T-helper 1 cell (primary cell): ENCODE results near the gene TMEM107.

Experiments used
- DNase-seq, 5 donors: peaks; one replicate each; pipeline ENCODE4 v3.0.0-alpha.2; 2012 to 2020

TMEM107 gene

DNA sequence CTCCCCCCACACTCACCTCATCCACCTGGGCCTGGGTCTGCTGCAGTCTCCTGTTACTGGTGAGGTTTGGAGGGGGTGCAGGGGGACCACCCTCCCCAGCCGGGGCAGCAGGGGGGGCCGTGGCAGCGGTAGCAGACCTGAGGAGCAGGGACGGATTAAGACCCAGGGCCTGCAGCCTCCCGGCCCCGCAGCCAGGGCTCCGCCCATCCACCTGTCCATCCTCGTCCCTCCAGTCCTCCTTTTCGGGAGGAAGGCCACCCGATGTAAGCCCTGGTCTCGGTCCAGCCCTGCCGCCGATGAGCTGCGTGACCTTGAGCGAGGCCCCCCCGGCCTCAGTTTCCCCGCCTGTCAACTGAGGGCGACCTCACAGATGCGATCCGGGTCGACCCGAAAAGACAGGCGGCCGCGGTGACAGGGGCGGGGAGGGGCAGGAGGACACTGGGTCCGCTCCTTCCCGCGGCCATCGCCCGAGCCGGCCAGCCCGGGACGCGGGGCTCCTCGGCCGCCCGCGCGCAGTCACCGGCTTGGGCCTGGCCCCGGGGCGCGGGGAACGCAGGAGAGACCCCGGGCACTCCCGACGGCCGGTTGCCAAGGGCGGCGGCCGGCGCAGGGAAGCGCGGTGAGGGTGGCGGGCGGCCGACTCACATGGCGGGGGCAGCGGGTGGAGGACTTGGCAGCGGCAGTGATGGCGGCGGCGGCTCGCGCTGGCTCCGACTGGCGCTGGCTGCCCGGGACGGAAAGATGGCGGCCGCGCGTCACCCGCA lies 13.8 kb downstream of the TMEM107 start, which contains the start of gene VAMP2:
VAMP2 (minus strand) TSS at position 716 of the 764 bp plus-strand sequence; CDS start at position 647, 69 bp downstream.
- DNase-seq = peak; percentile 72 to 88 (median 78)

DNA sequence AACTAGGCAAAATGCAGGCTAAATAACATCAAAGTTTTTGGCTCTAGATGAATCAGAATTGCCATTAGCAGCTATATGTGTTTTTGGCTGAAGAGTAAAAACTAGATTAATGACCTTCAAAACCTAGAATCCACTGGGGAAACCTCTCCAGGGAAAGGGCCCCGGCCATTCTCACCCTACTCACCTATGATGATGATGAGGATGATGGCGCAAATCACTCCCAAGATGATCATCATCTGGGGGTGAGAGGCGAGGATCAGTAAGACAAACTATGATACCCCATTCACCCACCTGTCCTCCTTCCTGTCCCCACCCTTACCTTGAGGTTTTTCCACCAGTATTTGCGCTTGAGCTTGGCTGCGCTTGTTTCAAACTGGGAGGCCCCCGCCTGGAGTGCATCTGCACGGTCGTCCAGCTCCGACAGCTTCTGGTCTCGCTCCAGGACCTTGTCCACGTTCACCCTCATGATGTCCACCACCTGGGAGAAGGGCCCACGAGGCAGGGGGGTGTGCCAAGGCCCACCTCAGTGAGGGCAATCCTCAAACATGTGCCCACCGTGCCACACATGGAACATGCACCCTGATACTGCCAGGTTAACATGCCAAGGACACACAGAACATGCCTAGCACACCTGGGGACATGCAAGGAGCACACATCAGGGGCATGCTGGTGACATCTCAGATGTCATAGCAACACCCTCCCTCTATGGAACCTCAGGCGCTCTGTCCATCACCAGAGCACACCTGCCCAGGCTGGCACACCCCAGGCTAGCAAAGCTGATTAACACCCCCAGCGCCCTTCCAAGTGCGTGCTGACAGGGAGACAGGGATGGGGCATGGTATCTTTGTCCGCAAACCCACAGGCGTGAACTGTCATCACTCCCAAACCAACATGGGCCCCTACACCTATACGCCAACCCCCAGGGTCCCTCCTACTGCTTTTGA lies 14.6 kb downstream of the TMEM107 start:
- no peak for DNase-seq

- DNase-seq = no peak
These were observed 15.4 kb downstream of the TMEM107 start for GRCh38 chr17:8160741-8161221.

DNA sequence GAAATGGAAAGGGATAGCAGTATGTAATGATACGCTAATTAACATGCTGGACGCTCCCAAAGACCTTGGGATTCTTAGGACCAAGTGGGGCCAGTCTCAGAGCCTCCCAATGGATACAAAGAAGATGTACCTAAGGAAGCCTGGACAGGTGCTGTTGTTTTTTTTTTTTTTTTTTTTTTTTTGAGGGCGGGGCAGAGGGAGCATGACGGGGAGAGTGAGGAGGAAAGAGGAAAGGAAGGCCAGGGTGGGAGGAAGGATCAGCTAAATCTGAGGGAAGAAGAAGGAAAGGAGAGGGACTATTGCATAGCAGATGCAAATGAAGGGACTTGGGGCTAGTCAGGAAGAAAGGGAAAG lies 16.0 kb downstream of the TMEM107 start:
- DNase-seq = no peak

DNA sequence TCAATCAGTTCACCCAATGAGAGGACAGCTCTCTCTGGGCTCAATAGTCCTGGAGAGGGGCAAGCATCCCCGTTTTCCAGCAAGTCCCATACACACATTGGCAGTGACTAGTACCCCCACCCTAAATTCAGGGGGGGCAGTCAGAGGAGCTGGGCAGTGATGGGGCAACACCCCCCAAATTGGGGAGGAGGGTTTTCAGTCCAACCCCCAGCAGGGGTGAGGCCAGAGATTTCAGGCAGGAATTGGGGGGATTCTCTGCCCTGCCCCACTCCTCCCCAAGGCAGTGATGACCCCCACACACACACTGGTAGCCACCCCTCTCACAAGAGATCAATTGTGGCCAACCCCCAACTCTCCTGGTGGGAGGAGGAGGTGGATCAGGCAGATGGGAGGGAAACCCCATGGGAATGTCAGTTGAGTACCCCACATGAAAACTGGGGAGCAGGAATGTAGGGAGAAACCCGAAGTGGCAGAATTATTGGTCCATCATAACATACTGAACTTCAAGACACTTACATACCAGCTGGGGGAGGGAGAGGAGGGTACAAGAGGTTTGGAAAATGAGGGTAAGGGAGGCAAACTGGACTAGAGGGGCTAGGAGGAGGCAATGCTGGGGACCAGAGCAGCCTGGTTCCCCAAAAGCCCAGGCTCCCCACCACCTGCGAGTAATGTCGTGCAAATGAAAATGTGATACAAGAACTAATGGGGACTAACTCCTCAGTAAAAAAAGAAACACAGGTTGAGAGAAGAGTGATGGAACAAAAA lies 16.5 kb downstream of the TMEM107 start:
- DNase-seq = no peak

DNA sequence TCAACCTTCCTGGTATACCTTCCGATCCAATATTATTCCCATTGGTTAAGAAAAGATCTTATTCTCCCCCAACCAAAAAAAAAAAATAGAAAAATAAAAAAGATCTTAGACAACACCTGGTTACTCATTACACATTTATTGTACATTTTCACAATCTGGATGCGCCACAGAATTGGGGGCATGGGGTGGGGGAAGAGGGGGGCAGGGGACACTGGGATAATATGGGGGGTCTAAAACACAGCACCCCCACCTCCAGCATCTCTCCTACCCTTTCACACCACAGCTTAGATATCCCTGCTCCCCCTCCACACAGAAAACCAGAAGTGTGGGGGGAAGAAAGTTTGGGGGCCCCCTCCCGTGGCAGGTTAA lies 17.2 kb downstream of the TMEM107 start:
- DNase-seq = no peak

DNA sequence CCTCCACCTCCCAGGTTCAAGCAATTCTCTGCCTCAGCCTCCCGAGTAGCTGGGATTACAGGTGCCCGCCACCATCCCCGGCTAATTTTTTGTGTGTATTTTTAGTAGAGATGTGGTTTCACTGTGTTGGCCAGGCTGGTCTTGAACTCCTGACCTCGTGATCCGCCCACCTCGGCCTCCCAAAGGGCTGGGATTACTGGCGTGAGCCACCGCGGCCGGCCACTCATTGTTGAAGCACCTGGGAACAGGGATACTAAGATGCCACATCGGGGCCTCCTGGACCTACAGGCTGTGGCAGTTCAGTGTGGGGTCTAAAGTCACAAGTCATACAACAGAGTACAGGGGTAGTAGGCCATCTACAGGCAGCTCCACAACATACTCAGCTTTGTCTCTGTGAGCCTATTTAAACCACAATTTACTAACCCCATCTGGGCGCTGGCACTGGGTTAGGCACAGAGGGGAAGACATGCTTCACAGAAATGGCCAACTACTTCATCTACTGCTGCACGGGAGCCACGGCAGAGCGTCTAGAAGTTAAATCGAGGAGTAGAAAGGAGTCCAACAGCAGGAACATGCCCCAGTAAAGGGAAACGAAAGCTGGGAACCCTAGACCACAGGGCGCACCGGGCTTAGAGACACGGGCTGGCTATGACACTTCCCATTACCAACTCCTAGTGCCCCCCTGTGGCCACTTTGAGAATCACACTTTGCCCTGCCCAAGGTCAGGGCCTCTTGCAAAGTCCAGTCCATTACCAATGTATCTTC lies 17.7 kb downstream of the TMEM107 start:
- peak; percentile 71 to 83 (median 81) for DNase-seq

DNA sequence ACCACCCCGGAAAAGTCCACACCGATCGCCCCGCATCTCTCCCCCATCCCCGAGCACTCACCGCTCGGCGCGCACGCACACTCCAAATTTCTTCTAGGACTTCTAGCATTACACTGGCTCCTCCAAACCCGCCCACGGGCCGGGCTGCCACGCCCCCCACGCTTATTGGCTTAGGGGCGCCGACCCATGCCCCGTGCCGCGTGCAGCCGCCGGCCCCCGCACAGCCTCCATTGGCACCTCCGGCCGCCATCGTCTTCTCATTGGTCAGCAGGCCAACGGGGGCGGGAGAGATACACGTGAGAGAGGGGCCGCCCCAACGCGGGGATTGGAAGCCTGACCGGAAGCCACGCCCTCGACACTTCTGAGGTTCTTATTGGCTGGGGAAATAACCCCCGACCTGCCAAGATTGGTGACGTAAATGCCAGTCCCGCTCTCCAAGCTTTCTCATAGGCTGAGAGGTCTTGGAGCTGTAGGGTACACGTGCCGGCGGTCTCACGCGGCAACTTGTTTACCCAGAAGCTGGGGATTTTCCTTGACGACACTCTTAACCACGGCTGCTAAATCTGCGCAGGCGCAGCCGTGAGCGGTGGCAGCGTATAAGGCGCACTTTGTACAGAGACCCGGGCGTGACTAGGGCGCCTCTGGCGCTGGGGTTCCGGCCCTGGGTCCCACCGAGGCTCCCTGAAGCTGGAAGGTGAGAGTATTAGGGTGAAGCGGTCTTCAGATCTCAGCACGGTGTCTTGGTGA lies 19.8 kb downstream of the TMEM107 start:
- peak; percentile 100 for DNase-seq

DNA sequence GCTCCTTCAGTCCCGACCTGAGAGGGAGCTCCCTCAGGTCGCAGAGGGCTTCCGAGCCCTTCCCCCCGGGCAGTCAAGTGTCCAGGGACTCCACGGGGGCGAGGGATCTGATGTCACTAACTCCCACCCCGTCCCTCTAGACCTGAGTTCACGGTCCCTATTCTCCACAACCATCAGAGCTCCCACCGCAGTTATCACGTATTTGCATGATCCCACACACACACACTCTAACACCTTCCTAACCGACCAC lies 20.3 kb downstream of the TMEM107 start:
- no peak for DNase-seq

DNA sequence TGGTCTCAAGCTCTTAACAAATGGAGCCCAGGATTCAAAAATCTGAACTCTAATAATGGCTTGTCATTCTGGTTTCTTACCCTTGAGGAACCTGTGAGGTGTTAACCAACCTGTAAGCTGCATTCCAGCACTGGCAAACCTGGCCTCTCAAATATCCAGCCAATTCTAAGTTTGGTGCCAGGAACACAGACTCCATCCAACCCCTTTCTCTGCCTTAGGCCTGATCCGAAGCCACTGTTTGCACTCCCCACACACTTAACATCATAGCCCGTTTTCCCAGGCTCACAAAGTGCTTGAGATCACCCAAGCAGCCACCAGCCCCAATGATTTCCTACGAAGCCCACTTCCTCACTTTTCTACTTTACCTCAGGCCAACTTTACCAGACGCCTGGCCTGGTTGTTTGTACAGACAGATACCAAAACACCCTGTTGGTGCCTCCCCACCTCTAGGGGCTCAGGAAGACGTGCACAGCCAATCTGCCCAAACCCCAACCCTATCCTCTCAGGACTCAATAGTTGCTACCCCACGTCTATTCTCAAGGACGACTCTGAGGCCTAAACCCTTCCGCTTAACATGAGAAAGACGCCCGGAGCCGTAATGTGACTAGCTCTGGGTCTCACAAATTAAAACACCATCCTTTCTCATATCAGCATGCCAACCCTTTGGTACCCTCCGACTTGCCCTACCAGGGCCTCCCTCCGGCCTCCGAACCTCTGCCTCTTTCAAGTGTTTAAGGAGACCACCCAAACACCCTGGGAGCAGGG lies 20.8 kb downstream of the TMEM107 start:
- no peak for DNase-seq

DNA sequence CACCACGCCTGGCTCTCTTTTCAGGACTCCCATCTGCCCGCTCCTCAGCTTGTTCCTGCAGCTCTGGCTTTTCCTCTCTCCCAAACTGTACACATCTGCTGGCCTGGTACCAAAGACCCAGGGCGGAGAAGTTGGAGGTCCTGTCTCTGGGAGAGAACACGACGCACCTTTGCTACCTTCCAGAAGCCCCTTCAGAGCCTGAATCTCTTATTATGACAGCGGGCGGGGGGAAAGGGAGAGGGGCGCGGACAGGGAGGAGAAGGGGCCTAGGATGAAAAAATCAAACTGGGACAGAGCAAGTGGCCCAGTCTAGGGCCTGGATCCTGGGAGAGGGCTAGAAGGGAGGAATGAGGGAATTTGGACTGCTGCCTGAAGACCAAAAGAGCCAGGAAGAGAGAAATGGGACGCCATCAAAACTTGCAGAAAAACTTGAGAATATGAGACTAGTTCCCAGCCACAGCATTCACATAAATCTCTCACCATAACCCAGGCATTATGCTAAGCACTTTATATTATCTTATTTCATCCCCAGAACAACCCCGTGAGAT lies 21.5 kb downstream of the TMEM107 start:
- no peak for DNase-seq

- peak; percentile 84 to 93 (median 88) for DNase-seq
These were observed 22.1 kb downstream of the TMEM107 start for GRCh38 chr17:8153957-8154607.

DNA sequence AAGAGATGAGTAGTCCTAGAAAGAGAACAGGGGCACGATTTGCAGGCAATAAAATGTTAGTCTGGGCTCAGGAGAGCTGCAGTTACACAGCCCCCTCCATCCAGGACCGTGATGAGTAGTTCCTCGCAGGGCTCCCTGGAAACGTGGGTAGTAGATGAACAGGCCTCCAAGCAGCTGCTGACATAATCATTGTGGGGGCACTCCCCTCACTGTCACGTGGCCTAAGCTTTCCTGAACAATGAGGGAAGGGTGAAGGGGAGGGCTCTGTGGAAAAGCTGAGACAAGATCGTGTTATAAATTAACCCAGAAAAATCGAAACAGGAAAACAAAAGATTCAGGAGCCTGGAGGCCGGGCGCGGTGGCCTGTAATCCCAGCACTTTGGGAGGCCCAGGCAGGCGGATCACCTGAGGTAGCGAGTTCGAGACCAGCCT lies 22.6 kb downstream of the TMEM107 start:
- DNase-seq = peak in 1 of 5 donors; percentile 37

DNA sequence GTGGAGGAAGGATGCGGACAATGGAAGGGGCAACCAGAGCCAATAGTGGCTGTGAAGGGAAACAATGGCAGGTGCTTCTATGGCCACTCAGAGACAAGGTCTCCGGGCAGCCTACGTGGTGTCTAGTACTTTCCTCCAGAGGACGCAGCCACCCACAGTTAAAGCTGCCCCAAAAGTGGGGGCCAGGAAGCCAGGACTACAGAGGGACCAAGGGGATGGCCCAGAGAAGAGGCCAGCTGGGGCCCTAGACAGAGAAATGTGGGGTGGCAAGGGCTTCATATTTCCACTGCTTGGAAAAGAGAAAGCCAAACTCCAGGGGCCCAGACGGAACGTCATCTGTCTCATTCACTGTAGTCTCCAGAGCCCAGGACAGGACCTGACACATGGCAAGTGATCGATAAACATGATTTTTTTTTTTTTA lies 23.1 kb downstream of the TMEM107 start:
- DNase-seq = no peak

DNA sequence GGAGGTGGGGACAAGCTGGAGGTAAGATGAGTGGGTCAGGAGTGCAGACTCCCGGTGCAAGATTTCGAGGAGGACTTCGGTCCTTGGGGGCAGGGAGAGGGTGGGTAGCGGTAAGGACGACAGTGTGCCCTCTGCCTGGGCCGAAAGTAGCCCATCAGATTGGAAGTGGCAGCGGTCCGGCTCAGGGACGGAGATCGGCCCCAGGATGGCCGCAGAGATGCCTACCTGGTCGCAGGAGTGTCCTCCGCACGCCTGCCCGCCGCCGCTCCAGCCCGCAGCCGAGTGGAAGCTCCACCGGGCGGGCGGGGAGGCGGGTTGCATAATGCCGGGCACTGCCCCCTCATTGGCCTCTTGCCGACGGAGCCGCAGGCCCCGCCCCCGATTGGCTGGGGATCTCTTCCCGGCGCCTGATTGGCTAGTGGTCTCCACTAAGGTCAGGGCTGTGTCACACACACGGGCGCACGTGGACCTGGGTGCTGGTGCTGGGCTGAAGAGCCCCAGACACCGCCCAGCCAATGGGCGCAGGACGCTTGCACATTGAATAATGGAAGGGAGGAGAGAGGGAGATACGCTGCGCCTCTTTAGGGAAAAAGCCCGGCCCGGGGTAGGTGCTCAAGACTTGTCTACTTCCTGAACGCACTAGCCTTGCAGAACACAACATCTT lies 23.9 kb downstream of the TMEM107 start, which contains the start of gene PER1:
PER1 (minus strand) TSS at position 293 of the 664 bp plus-strand sequence. CDS start 1,698 bp downstream, outside the sequence.
- DNase-seq = peak; percentile 70 to 91 (median 80)

DNA sequence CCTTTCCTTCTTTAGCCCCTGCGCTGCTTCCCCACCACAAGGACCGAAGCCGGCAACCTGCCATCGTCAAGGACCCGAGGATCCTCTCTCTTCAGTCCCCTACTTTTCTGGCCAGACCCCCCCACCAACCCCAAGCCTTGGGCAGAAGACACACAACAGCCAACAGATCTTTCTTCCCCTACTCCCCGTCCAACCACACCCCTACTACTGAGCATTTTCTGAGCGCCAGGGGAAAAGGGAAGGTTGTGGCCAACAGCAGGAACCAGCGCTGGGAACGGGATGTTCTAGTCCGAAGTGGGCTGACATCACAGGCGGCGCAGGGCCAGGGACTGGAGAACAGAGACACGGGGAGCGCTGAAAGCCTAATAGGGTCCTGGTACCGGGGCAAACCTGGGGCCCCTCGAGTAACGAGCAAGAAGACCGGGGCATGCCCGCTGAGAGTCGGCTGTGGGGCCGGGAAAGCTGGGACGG lies 24.5 kb downstream of the TMEM107 start:
- peak in 2 of 5 donors; percentile 39 to 53 for DNase-seq

- DNase-seq = peak; percentile 84 to 91 (median 88)
These were observed 25.0 kb downstream of the TMEM107 start for GRCh38 chr17:8151120-8151640.
